OCI-LY3 (cell line): ENCODE results near the gene ROBO1.

Source experiments
- H2AFZ ChIP-seq: fragments of 200-600, 300-600 bp; shearing (Covaris generic); 2 replicates; pipeline ENCODE4 v1.6.0; 2014; ENCODE audit warnings: antibody characterized with exemption, low read depth, low read length
- H3K27ac ChIP-seq: fragments of 200-600, 300-600 bp; sonication (generic); 2 replicates; pipeline ENCODE4 v1.5.1; 2014; ENCODE audit warnings: mild to moderate bottlenecking, low read length, moderate library complexity, mixed read lengths
- H3K27me3 ChIP-seq: fragments of 200-600, 300-600 bp; sonication (generic); 2 replicates; pipeline ENCODE4 v1.6.1; 2014; ENCODE audit warnings: low read depth, low read length, mixed read lengths
- H3K36me3 ChIP-seq: fragments of 200-600, 300-600 bp; sonication (generic); replicated peaks from 2 replicates; pipeline ENCODE3; 2014; ENCODE audit warnings: low read depth, low read length, mixed read lengths
- H3K4me1 ChIP-seq: fragments of 300-600, 200-600 bp; sonication (generic); 2 replicates; pipeline ENCODE4 v1.6.1; 2014; ENCODE audit warnings: low read length, mixed read lengths
- H3K4me2 ChIP-seq: fragments of 200-600, 300-600 bp; sonication (generic); 2 replicates; pipeline ENCODE4 v1.6.1; 2014; ENCODE audit warnings: low read length, mixed read lengths
- H3K4me3 ChIP-seq: fragments of 300-600, 200-600 bp; sonication (generic); 2 replicates; pipeline ENCODE4 v1.5.1; 2014; ENCODE audit warnings: antibody characterized with exemption, mild to moderate bottlenecking, low read length, moderate library complexity
- H3K79me2 ChIP-seq: fragments of 300-600, 200-600 bp; shearing (Covaris generic); 2 replicates; pipeline ENCODE4 v1.6.1; 2014; ENCODE audit warnings: mild to moderate bottlenecking, low read length, mixed read lengths
- H3K9ac ChIP-seq: fragments of 300-600, 200-600 bp; shearing (Covaris generic); 2 replicates; pipeline ENCODE4 v1.6.0; 2014; ENCODE audit warnings: mild to moderate bottlenecking, low read length, moderate library complexity
- H3K9me3 ChIP-seq: fragments of 200-600, 300-600 bp; shearing (Covaris generic); 2 replicates; pipeline ENCODE4 v1.6.1; 2014; ENCODE audit warnings: low read length, mixed read lengths; ENCODE audit not compliant: insufficient read depth
- H4K20me1 ChIP-seq: fragments of 200-600, 300-600 bp; sonication (generic); 2 replicates; pipeline ENCODE4 v1.6.1; 2016; ENCODE audit warnings: low read length, mixed read lengths; ENCODE audit not compliant: insufficient read depth
- EZH2phosphoT487 ChIP-seq: fragments of 200-600 bp; shearing (Covaris generic); IDR thresholded peaks from 2 replicates; pipeline ENCODE4 v1.6.1; 2018; ENCODE audit warnings: antibody characterized with exemption, mixed run types, low read depth
- TF ChIP-seq, protein P1 (sequence below): fragments of 200-600, 300-600 bp; sonication (generic); IDR thresholded peaks from 2 replicates; pipeline ENCODE4 v1.5.1; 2014; ENCODE audit warnings: antibody characterized with exemption, low read length, low read depth

ROBO1 gene

DNA sequence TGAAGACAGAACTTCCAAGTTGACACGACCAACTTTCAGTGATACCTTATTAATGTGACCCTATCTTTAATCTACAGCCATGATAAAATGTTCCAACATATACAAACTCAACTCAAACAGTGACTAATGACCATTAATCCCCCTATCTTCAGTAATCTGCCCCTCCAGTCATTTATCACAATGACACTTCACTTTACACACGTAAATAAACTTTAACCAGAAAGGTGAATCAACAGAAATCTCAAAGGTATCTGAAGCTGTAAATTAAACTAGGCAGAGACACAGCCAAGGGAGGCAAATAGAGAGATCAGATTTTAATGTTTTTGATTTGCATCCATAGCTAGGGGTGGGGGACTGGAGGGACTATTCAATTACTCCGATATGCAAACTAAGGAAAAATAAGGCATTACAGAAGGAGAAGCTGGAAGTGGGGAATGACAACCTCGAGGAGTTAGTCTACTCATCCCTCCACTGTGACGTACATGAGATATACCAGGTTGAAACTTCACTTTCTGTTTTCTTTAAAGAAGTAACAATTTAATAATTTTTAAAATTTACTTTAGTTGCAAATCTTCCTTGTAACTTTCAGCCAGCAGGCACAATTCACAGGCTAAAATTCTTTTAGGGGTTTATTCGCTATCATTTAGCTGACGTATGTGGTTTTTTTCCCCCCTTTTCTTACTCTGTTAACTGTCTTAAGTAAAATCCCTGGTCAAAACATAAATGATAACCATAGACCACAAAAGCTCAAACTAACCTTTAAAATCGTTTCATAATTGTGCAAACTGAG is 751.0 kb downstream of the ROBO1 start:
- Histone ChIP-seq H2AFZ (no peak overlapping the region), H3K27me3 (no peaks in the 10 kb centered on the region), H3K4me1 (peaks cover 11% of the 10 kb centered on the region), H3K79me2 (no peaks in the 10 kb centered on the region), H3K36me3 (peaks cover 5% of the 10 kb centered on the region), H4K20me1 (no peaks in the 10 kb centered on the region), H3K27ac (no peak overlapping the region), H3K9ac (no peak overlapping the region), H3K4me3 (no peak overlapping the region), H3K9me3 (no peaks in the 10 kb centered on the region), H3K4me2 (no peak overlapping the region)
- no peak for TF ChIP-seq EZH2phosphoT487
- TF ChIP-seq, protein P1, sequence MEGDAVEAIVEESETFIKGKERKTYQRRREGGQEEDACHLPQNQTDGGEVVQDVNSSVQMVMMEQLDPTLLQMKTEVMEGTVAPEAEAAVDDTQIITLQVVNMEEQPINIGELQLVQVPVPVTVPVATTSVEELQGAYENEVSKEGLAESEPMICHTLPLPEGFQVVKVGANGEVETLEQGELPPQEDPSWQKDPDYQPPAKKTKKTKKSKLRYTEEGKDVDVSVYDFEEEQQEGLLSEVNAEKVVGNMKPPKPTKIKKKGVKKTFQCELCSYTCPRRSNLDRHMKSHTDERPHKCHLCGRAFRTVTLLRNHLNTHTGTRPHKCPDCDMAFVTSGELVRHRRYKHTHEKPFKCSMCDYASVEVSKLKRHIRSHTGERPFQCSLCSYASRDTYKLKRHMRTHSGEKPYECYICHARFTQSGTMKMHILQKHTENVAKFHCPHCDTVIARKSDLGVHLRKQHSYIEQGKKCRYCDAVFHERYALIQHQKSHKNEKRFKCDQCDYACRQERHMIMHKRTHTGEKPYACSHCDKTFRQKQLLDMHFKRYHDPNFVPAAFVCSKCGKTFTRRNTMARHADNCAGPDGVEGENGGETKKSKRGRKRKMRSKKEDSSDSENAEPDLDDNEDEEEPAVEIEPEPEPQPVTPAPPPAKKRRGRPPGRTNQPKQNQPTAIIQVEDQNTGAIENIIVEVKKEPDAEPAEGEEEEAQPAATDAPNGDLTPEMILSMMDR: no peak

DNA sequence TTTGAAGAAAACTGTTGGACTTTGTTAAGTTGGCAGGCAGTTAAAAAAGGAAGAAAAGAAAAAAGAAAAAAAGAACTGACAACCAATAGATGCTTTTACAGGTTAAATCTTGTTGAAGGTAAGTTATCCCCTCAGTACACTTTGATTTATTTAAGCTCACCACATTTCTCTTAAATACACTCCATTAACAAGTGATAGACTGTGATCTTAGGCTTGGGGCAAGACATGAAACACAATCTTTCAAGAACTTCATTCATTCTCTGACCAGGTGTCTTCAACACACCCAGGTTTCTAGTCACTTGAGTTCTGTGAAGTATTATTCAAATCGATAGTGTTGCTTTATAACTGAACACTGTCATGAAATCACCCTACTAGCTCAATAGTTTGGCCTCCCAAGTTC is 751.9 kb downstream of the ROBO1 start:
- Histone ChIP-seq H3K27ac (no peak overlapping the region), H3K4me3 (no peak overlapping the region), H3K4me2 (no peak overlapping the region), H3K27me3 (no peaks in the 10 kb centered on the region), H4K20me1 (no peaks in the 10 kb centered on the region), H3K4me1 (peaks cover 10% of the 10 kb centered on the region), H2AFZ (no peak overlapping the region), H3K9me3 (no peaks in the 10 kb centered on the region), H3K36me3 (peaks cover 5% of the 10 kb centered on the region), H3K79me2 (no peaks in the 10 kb centered on the region), H3K9ac (no peak overlapping the region)
- no peak for TF ChIP-seq EZH2phosphoT487

DNA sequence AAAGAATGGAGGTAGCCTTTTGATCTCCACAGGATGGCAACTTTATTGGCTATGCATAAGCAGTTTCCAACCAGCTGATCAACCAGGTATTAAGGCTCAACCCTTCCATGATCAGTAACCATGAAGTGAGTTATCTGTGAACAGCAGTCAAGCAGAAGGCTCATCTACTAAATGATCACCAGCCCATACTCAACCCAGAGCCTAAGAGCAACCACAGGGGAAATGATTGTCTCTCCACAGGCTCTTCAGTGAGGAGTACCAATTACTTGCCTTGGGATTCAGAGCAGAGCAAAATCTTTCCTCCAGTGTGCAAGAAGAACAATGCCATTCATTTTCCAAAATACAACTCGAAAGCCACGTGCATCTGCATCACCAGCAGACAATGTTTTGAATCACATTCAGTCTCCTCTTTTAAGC is 754.8 kb downstream of the ROBO1 start:
- no peak overlapping the region for H3K9ac ChIP-seq
- no peak for TF ChIP-seq EZH2phosphoT487
- TF ChIP-seq, protein P1: no peak
- H3K27ac ChIP-seq: no peak overlapping the region
- H3K4me1 ChIP-seq: peaks cover 10% of the 10 kb centered on the region
- no peaks in the 10 kb centered on the region for H3K79me2 ChIP-seq
- no peak overlapping the region for H2AFZ ChIP-seq
- H3K36me3 ChIP-seq: peaks cover 5% of the 10 kb centered on the region
- no peaks in the 10 kb centered on the region for H3K27me3 ChIP-seq
- H3K9me3 ChIP-seq: no peaks in the 10 kb centered on the region
- H3K4me3 ChIP-seq: no peak overlapping the region
- H3K4me2 ChIP-seq: no peak overlapping the region
- no peaks in the 10 kb centered on the region for H4K20me1 ChIP-seq

DNA sequence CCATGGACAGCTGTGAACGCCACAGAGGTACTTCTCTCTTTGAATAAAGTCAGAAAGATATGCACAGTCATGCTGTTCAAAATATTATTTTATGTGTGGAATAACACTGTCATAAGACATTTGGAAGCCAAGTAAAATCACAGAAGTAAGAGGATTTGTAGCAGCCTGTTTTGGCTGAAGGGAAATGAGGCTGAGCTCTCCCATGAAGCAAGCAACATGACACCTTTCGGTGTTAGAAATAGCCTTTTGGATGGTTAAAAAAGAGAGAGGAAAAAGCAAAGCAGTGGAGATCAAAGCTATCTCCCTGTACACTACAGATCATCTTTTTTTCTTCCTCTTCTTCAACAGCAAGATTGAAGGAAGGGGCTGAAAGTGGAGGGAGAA is 755.3 kb downstream of the ROBO1 start:
- H2AFZ ChIP-seq: no peak overlapping the region
- H3K27ac ChIP-seq: no peak overlapping the region
- no peak overlapping the region for H3K4me3 ChIP-seq
- no peaks in the 10 kb centered on the region for H3K27me3 ChIP-seq
- H3K4me2 ChIP-seq: no peak overlapping the region
- H4K20me1 ChIP-seq: no peaks in the 10 kb centered on the region
- H3K9ac ChIP-seq: no peak overlapping the region
- H3K4me1 ChIP-seq: peaks cover 10% of the 10 kb centered on the region
- H3K9me3 ChIP-seq: no peaks in the 10 kb centered on the region
- H3K79me2 ChIP-seq: no peaks in the 10 kb centered on the region
- TF ChIP-seq EZH2phosphoT487: no peak
- TF ChIP-seq, protein P1: no peak
- H3K36me3 ChIP-seq: peaks cover 5% of the 10 kb centered on the region
